Effector memory CD4-positive, alpha-beta T cell (primary cell): ENCODE measurements around the gene ADRA1B.

Experiments
- DNase-seq, 3 donors: peaks; one replicate each; pipeline ENCODE4 v3.0.0-alpha.2; 2020
- H3K27ac ChIP-seq: 2 replicates; pipeline ENCODE4 v1.7.0; 2013; ENCODE audit warnings: mild to moderate bottlenecking, low read length, moderate library complexity; ENCODE audit not compliant: insufficient read depth, poor library complexity, severe bottlenecking
- H3K27me3 ChIP-seq: replicated peaks from 2 replicates; pipeline ENCODE4 v1.7.0; 2013; ENCODE audit warnings: mild to moderate bottlenecking, low read length; ENCODE audit not compliant: insufficient read depth, control insufficient read depth, poor library complexity, severe bottlenecking
- H3K36me3 ChIP-seq: 2 replicates; pipeline ENCODE4 v1.7.0; 2013; ENCODE audit warnings: mild to moderate bottlenecking, low read length, moderate library complexity; ENCODE audit not compliant: control insufficient read depth, insufficient read depth
- H3K4me1 ChIP-seq: 2 replicates; pipeline ENCODE4 v1.7.0; 2013; ENCODE audit warnings: low read length, mild to moderate bottlenecking; ENCODE audit not compliant: control insufficient read depth, insufficient read depth, poor library complexity, severe bottlenecking
- H3K4me3 ChIP-seq: 2 replicates; pipeline ENCODE4 v1.7.0; 2013; ENCODE audit warnings: low read length, low read depth, mild to moderate bottlenecking; ENCODE audit not compliant: insufficient read depth, poor library complexity, severe bottlenecking
- H3K9me3 ChIP-seq: 2 replicates; pipeline ENCODE4 v1.7.0; 2013; ENCODE audit warnings: mild to moderate bottlenecking, low read length, moderate library complexity; ENCODE audit not compliant: control insufficient read depth

The ADRA1B gene

GRCh38 chr5:159899067-159900049 is 16.9 kb upstream of the ADRA1B start:
- no peak for DNase-seq
- Histone ChIP-seq H3K9me3 (no peaks in the 10 kb centered on the region), H3K27ac (no peak overlapping the region), H3K4me1 (no peaks in the 10 kb centered on the region), H3K36me3 (no peaks in the 10 kb centered on the region), H3K27me3 (no peaks in the 10 kb centered on the region), H3K4me3 (no peak overlapping the region)

GRCh38 chr5:159901308-159901707 is 15.0 kb upstream of the ADRA1B start:
- Histone ChIP-seq H3K4me3 (no peak overlapping the region), H3K27me3 (no peaks in the 10 kb centered on the region), H3K9me3 (no peaks in the 10 kb centered on the region), H3K36me3 (no peaks in the 10 kb centered on the region), H3K4me1 (no peaks in the 10 kb centered on the region), H3K27ac (no peak overlapping the region)
- no peak for DNase-seq

GRCh38 chr5:159901772-159902171 is 14.5 kb upstream of the ADRA1B start:
- Histone ChIP-seq H3K27ac (no peak overlapping the region), H3K9me3 (no peaks in the 10 kb centered on the region), H3K4me1 (no peaks in the 10 kb centered on the region), H3K27me3 (no peaks in the 10 kb centered on the region), H3K36me3 (no peaks in the 10 kb centered on the region), H3K4me3 (no peak overlapping the region)
- DNase-seq = no peak

GRCh38 chr5:159902444-159903121 is 13.7 kb upstream of the ADRA1B start:
- Histone ChIP-seq H3K27me3 (no peaks in the 10 kb centered on the region), H3K4me3 (no peak overlapping the region), H3K36me3 (no peaks in the 10 kb centered on the region), H3K9me3 (no peaks in the 10 kb centered on the region), H3K27ac (no peak overlapping the region), H3K4me1 (no peaks in the 10 kb centered on the region)
- DNase-seq = no peak

GRCh38 chr5:159903131-159903530 is 13.2 kb upstream of the ADRA1B start:
- DNase-seq = no peak
- H3K27ac ChIP-seq = no peak overlapping the region
- H3K4me1 ChIP-seq = no peaks in the 10 kb centered on the region
- no peak overlapping the region for H3K4me3 ChIP-seq
- no peaks in the 10 kb centered on the region for H3K9me3 ChIP-seq
- no peaks in the 10 kb centered on the region for H3K27me3 ChIP-seq
- H3K36me3 ChIP-seq = no peaks in the 10 kb centered on the region

- no peaks in the 10 kb centered on the region for H3K36me3 ChIP-seq
Observed at GRCh38 chr5:159904874-159905273, 11.4 kb upstream of the ADRA1B start.

GRCh38 chr5:159905496-159905895 is 10.8 kb upstream of the ADRA1B start:
- DNase-seq = no peak
- Histone ChIP-seq H3K27me3 (no peaks in the 10 kb centered on the region), H3K4me1 (no peaks in the 10 kb centered on the region), H3K4me3 (no peak overlapping the region), H3K9me3 (no peaks in the 10 kb centered on the region), H3K36me3 (no peaks in the 10 kb centered on the region), H3K27ac (no peak overlapping the region)

More at GRCh38 chr5:159904874-159905273, 11.4 kb upstream of the ADRA1B start:
- no peak for DNase-seq
- Histone ChIP-seq H3K27ac (no peak overlapping the region), H3K9me3 (no peaks in the 10 kb centered on the region), H3K27me3 (no peaks in the 10 kb centered on the region), H3K4me1 (no peaks in the 10 kb centered on the region), H3K4me3 (no peak overlapping the region)

- Histone ChIP-seq H3K27me3 (no peaks in the 10 kb centered on the region), H3K27ac (no peak overlapping the region), H3K36me3 (no peaks in the 10 kb centered on the region), H3K4me1 (no peaks in the 10 kb centered on the region), H3K9me3 (no peaks in the 10 kb centered on the region), H3K4me3 (no peak overlapping the region)
- no peak for DNase-seq
Observed at GRCh38 chr5:159906463-159906862, 9.8 kb upstream of the ADRA1B start.

GRCh38 chr5:159906943-159907342 is 9.3 kb upstream of the ADRA1B start:
- Histone ChIP-seq H3K4me1 (no peaks in the 10 kb centered on the region), H3K27me3 (no peaks in the 10 kb centered on the region), H3K4me3 (no peak overlapping the region), H3K9me3 (no peaks in the 10 kb centered on the region), H3K27ac (no peak overlapping the region), H3K36me3 (no peaks in the 10 kb centered on the region)
- no peak for DNase-seq
